GM11168 (cell line): ENCODE results near the gene C1orf50.
"Not testable (repeated sequence)": the region's sequence is repeated elsewhere in the genome, so short reads cannot be mapped to it uniquely, and the experiment has no call there.

ENCODE experiments used
- in situ Hi-C: fragments of 300-500 bp; cut with MboI; formaldehyde crosslinking; loops from one replicate; pipeline ENCODE4 v1.12.0; 2022; ENCODE audit warnings: low sequenced_read_pairs; ENCODE audit not compliant: unreplicated experiment

C1orf50 gene

DNA sequence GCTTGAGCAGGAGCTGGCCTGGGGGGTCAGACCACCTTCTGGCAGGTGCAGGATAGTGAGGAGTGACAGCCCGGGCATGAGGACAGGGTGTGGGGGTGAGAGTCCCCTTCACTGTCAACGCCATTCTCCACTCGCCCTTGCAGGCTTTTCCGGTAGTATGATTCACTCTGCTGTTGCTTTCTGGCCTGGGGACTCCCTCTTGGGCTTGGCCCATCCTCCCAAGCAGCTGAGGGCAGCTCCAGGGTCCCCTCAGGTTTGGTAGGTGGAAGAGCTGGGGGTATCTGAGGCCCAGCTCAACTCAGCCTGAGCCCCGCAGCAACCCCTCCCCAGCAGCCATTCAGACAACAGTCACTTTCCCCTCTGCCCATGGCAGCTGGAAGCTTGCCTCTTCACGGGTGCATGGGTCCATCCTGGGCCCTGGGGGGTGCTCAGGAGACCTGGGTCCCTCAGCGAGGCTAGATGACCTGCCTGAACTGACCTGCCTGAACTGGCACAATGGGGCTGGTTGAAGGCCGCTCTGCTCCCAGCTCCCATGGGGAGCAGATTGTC lies 28.3 kb upstream of the C1orf50 start:
- in situ Hi-C loops, result no loop called here

DNA sequence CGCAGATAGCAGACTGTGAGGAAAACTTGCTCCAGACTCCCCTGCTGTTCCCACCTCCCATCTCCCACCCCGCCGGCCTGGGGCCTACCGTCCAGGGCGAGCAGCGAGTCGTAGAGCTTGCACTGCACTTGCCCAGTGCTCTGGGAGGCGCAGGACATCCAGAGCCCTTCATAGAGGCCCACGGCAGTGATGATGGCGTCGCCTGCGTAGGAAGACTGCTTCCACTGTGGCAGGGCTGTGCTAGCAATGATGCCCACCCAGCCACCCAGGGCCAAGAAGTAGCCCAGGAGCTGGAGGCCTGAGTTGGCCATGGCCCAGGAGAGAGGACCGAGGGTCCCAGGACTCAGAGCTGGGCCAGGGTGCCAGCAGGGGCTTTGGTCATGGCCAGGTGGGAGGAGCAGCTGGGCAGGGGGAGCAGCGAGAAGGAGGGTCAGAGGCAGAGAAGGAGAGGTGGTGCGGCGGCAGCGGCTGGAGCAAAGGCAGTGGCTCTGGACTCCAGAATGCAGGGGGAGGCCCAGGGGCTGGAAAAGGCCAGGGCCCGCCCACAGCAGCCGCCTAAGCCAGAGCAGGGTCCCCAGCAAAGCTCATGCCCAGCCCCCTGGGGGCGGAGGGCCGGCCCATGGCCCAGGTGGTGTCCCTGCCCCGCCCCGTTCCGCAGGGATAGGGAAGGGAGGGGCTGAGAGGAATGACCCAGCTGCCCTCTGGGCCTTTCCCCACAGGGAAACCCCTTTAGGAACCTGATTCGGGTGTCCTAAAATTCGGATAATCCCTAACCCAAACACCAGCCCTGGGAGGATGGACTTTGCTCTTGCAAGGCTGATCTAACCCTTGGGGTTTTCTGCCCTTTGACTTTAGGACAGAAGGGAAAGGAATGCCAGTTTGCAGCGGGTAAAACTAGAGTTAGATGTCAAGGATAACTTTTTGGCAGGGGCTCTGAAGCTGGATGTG lies 27.0 kb upstream of the C1orf50 start, which contains the start of gene CLDN19:
Gene CLDN19, minus strand, starts transcription at position 484 of the 948 bp plus-strand sequence. Its CDS starts 173 bp downstream, at position 311.
- in situ Hi-C loops, result no loop called here

DNA sequence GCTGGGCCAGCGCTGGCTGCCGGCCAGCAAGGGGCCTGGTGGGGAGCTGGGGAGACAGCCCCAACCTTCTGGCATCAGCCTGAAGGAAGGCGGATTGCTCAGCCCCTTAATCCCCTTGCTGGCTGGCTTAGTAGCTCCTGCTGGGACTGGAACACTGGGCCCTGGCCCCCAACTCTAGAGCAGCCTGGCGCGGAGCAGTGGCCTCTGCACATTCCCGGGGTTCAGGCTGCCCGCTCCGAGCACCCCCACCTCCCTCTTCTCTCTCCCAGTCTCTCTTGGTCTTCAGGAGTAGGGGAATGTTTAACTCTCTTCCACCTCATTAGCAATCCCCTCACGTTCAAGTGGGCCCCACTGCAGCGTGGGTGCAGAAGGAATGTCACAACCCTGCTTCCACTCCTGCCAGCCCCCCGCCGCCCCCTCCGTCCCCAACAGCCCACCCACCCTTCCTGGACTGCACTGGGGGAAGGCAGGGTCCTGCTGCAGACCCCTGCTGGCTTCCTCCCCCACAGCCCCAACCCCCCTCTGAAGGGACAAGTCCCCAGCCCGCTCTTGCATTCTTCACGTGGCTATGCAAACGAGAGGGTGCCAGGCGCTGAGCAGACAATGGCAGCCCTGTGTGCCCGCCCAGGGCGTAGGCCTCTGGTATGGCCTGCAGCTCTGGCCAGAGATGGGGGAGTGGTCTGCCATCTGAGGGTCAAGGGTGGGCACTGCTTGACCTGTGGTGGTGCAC lies 26.0 kb upstream of the C1orf50 start:
- in situ Hi-C loops, result no loop called here

DNA sequence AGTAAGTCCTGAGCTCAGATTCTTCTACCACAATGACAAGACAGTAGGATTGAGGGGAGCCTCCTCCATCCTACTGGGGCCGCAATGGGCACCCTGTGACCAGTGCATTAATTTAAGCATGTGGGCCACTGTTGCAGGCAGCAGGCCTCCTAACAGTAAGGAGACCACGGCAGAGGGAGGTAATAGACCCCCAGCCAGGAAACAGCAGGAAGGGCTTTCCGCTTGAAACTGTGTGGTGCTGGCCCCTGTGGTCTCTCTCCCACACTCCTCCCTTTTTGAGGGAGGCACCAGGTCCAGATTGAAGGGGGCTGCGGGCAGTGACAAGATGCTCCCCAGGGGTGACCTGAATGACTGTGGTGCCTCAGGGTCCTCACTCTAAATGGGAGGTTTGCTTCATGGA lies 25.3 kb upstream of the C1orf50 start:
- in situ Hi-C loops, result no loop called here

DNA sequence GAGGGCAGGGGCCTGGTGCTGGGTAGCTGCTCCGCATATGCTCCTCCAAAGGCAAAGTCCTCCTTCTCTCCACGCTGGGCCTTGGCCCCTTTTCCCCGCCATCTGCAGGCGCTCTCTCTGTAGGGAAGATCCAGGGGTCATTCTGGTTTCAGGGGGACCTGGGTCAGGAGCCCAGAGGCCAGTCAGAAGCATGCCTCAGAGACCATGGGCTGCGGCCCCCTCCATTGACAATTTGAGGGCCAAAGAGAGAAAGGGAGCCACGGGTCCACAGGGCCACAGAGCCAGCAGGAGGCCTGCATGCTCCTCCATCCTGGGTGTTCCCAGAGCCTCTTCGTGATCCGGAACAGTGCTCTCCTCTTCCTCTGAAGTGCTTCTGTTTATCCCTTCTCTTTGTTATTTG lies 24.9 kb upstream of the C1orf50 start:
- in situ Hi-C loops, result no loop called here

DNA sequence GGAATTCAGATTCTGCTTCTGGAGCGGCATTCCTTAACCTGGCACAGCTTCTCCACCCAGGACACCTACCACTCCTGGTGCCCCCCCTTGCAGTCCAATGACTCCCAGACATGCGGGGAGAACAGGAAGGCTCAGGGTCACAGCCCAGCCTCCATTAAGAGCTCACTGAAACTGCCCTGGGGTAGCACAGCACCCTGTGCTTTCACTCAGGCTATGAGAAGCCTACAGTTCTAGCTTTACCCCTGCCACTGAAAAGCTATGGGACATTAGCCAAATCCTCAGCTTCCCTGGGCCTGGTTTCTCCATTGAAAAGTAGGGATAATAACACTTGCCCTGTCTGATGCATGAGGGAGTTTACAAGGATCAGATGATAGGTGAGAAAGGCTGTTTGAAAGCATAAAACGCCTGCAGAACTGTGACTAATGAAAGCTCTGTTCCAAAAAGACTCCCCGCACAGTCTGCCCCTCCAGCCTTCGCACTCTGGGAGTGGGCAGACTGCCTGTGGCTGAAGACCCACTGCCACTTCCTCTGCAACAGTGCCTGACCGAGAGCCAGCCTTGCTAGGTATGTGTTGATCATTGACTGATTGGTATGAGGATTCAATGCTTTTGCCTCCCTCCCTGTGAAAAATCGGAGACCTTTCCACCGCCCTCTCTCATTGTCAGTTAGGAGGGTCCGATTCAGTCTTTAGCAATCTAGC lies 24.3 kb upstream of the C1orf50 start:
- in situ Hi-C loops, result no loop called here

DNA sequence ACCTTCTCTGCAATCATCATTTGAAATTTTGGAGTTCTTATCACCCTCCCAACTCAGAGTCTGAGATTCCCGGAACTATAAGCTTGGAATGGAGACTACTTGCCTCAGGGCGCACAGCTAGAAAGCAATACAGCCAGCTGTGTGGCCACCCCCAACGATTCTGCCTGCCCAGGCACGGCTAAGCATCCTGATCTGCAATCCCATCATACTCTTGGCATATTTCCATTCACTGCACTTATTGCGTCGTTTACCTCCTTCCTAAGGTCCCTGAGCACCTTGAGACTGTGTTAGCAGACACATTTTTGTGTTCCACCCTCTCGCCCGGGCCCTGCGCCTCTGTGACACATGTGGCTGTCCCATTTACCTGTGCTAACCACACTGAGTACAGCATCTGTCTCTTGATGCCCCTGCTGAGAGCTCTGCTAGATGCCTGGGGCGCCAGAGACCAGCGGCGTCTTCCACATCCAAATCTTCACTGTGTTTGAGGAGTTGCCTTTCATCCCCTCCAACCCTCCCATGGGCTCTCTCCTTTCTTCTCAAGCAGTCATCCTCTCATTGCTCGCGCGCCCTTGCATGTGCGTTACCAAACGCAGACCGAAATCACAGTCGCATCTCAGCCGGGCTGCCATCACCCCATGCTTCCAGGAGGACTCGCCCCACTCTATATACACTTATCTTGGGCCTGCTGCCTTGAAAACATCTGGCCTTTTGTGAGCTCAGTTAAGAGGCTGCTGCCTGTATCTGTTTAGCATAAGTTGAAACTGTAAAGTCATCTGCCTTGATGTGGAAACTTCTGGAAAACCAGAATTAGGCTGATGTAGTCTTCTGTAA lies 23.5 kb upstream of the C1orf50 start:
- in situ Hi-C loops, result no loop called here

DNA sequence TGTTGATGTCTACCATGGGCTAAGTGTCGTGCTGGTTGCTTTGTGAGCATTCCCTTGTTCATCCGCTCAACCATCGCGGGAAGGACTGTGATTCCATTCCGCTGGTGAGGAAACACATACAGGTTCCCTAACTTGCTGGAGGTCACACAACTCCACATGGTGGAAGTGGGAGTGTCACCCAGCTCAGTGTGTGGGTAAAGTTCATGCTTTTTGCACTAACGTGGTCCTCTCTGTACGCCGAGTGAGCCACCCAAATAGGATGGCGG lies 23.0 kb upstream of the C1orf50 start:
- in situ Hi-C loops, result no loop called here

DNA sequence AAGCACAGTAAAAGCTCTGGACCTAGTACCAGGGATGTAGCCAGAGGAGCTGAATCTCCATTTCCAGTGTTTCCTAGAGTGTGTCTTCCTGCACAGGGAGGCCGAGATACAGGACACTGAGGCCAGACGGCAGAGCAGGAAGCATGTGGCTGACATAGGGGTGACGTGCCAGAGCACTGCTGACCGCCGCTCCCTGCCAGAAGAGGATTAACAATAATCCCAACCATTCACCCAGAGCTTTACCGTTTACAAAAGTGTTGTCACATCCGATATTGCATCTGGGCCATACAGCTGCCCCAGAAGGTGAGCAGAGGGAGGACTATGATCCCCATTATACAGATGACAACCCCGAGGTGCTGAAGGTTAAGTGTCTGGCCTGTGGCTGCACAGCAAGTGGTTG lies 21.2 kb upstream of the C1orf50 start:
- in situ Hi-C loops, result no loop called here

DNA sequence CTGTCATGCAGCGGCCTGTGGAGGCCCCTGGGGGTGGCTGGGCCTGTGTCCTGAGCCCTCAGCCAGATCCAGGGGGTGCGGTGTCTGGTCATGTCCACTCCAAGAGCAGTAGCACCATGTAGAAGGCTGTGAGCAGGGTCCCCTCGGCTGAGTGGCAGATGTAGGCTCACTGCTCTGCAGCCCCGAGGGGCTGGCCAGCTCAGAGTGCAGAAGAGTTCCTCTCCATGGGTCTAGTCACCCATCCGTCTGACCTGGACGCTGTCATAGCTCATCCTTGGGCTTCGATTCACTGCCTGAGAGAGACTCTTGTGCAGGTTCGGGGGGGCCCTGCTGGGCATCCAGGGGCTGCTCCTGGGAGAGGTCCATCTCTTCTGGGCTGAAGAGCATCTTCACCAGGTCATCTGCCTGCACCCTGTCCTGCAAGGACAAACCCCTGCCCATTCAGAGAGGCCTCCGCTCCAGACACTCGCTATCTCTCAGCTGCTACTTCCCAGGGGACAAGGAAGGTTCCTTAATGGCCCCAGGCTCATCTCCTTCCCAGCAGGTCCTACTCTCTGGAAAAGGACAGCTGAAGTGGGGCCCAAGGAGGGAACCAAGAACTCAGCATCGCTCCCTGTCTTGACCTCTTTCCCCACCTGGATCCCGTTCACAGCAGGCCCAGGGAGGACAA lies 20.5 kb upstream of the C1orf50 start:
- in situ Hi-C loops, result no loop called here

DNA sequence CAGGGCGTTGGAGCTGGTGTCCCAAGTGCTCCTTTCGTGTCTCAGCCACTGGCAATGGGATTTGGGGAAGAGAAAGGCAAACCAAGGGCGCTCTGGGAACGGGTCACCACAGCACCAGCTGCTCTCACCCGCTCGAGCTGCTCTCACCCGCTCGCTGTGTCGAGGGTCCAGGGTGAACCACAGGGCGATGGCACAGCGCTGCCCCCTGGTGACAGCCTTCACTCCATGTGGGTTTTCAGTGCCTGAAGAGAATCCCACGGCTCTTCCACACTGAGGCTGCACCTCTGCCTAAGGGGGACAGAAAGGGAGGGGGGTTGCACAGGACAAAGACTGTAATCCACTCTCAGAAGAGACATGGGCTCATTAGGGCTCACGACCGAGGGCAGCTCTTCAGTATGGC lies 19.9 kb upstream of the C1orf50 start:
- in situ Hi-C loops, result no loop called here

DNA sequence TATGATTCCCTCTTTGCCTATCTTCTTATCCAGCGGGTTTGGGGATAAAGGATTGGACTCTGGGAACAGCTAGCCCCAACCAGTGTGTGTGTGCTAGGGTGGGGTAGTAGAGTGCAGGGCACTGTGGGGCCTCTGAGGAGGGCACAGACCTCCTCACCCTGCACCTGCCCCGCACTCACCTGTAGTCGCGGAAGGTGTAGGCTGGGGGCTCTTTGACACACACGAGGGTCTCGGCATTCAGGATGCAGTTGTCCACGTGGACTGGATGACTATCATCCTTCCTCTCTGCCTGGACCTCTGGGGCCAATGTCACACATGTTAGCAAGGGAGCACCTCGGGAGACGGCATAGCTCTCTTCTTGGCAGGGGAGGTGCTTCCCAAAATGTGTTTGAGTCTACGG lies 19.0 kb upstream of the C1orf50 start:
- in situ Hi-C loops, result no loop called here

DNA sequence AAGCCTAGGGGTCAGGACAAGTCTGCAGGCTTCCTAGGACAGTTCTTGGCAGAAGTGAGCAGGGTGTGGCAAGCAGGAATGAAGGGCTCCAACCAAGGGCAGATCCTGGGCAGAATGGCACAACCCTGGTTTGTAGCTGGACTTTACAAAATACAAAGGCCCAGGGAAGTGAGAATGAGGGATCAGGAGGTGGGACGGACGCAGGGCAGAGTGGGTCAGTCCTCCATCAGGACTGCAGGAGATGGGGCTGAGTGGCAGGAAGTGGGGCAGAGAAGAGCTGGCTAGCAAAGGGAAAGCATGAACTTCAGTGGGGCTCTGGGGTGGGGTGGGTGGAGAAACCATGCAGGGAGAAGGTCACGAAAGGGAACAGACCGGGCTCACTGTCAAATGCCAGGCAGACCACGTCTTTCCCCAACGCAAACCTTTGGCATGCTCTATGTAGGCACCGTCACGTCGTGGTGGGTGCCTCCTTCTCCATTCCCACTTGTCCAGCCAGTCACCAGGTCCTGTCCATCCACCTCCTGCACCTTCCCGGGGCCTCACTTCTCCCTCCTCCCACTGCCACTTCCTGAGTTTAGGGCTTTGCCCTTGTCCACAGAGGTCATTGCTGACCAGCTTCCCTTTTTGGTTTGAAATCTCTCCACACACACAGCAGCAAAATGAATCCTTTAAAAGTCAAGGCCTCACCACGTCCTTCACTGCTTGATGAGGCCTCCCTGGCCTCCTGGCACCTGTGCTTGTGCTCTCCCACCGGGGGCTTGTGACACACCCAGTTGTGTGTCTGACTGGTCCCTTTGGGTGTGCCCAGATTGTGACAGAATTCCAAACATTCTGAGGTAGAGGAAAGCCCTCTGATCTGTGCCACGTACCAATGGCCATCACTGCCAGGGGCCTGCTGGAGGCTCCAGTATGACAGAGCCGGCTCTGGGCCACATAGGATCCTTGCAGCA lies 18.3 kb upstream of the C1orf50 start:
- in situ Hi-C loops, result no loop called here

DNA sequence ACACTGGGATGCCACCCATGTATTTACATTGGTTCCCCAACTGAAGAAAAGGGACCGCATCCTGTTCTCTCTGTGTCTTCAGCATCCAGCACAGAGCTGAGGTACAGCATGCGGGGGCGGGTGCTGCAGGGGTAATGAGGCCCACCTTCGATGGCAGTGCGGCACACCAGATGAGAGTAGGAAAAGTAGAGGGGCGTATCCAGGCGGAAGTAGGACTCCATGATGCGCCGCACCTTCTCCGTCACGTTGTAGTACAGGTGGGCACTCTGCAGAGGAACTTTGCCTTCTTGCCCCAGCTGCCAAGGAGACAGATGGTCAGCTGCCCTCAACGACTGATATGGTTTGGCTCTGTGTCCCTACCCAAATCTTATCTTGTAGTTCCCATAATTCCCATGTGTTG lies 17.0 kb upstream of the C1orf50 start:
- in situ Hi-C loops, result no loop called here

DNA sequence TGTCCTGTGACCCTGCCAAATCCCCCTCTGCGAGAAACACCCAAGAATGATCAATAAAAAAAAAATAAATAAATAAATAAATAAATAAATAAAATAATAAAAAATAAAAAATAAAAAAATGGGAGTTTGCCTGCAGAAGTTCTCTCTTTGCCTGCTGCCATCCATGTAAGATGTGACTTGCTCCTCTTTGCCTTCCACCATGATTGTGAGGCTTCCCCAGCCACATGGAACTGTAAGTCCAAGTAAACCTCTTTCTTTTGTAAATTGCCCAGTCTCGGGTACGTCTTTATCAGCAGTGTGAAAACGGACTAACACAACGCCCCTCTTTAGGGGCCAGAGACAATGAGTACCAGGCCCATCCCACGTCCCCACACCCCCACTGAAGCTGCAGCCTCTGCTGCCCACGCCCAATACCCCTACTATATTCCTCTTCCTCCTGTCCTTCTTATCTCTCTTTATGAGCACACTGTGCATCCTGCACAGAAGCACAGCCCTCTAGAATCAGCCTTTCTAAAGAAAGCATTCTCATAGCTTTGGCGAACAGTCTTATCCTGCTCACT lies 15.5 kb upstream of the C1orf50 start:
- in situ Hi-C loops, result not testable (repeated sequence)

DNA sequence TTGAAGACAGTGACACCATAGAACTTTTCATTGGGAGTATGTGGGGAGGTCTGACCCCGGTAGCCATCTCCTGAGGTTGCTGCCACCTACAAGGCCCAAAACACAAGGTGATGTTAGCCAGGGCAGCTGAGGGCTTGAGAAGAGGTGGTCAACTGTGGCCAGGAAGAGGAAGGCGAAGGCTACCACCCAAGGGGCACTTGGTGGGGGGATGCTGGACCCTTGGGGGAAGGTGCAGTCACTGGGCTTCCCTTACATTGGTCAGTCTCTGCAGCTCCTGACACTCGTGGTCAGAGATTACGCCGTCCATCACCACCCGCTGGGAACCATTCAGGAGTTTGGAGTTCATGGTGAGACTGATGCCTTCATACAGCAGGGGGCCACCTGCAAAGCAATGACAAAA lies 14.8 kb upstream of the C1orf50 start:
- in situ Hi-C loops, result no loop called here

DNA sequence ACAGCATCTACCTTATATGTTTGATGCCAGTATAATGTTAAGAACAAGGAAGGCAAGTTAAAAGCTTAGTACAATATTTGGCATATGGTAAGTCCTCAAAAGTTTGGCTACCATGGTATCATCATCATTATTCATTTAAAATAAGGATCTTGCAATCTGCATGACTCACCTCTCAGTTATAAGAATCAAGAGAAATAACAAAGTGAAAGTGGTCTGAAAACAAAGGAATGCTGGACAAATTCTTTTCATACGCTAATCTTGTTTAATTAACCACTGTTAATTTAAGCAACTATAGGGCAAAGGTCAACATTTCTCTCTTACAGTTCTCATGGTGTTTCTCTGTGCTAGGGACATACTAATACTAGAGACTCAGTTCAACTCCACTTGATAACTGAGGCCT lies 14.0 kb upstream of the C1orf50 start:
- in situ Hi-C loops, result no loop called here
